ENCODE results near the gene RCN1.

DNA sequence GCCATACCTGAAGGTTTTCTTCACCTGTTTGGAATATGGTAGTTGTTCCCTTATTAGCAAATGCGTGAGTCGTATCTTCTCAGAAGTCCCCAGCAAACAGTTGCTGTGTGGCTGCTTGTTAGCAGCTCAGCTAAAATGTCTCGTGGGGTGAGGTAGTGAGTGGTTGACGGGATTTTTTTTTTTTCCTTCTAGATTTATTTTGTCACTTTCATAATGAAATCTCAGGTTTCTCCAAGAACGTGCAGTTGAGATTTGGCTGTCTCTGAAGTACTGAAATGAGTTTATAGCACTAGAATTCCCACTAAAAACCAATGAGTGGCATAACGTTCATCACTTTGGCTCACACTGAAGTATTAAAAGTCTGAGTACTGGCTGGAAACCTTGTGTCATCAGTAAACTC, 16.8 kb downstream of the RCN1 start:
- TF ChIP-seq POLR2A (IDR thresholded peaks at IDR 0.05), result no peak
- TF ChIP-seq, protein P1, sequence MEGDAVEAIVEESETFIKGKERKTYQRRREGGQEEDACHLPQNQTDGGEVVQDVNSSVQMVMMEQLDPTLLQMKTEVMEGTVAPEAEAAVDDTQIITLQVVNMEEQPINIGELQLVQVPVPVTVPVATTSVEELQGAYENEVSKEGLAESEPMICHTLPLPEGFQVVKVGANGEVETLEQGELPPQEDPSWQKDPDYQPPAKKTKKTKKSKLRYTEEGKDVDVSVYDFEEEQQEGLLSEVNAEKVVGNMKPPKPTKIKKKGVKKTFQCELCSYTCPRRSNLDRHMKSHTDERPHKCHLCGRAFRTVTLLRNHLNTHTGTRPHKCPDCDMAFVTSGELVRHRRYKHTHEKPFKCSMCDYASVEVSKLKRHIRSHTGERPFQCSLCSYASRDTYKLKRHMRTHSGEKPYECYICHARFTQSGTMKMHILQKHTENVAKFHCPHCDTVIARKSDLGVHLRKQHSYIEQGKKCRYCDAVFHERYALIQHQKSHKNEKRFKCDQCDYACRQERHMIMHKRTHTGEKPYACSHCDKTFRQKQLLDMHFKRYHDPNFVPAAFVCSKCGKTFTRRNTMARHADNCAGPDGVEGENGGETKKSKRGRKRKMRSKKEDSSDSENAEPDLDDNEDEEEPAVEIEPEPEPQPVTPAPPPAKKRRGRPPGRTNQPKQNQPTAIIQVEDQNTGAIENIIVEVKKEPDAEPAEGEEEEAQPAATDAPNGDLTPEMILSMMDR (IDR thresholded peaks at IDR 0.05), result no peak

All from thyroid gland (tissue), 4 donors.